Esophagus (tissue), 2 donors: ENCODE results near the gene IFRD1. TPM values are rescaled to one million over a fixed set of nuclear protein-coding genes. Genes with fewer than 3 reads are reported as not detected.

Experiments
- H3K27ac ChIP-seq, 2 donors: one replicate each; pipeline ENCODE4 v1.5.1; 2013; ENCODE audit warnings: low read depth in 2 of 2, mild to moderate bottlenecking in 2 of 2, inconsistent platforms in 1 of 2, low read length in 1 of 2, moderate library complexity in 1 of 2
- H3K27me3 ChIP-seq, 2 donors: one replicate each; pipeline ENCODE4 v1.6.1; 2013; ENCODE audit warnings: low read length in 2 of 2, control low read depth in 1 of 2, mild to moderate bottlenecking in 1 of 2; ENCODE audit not compliant: insufficient read depth in 2 of 2, control insufficient read depth in 1 of 2
- H3K36me3 ChIP-seq, 2 donors: one replicate each; pipeline ENCODE4 v1.6.1; 2013; ENCODE audit warnings: low read length in 1 of 2; ENCODE audit not compliant: control insufficient read depth in 2 of 2, insufficient read depth in 2 of 2
- H3K4me1 ChIP-seq, 2 donors: one replicate each; pipeline ENCODE4 v1.6.1; 2013; ENCODE audit warnings: low read length in 1 of 2; ENCODE audit not compliant: control insufficient read depth in 2 of 2, insufficient read depth in 2 of 2
- H3K4me3 ChIP-seq, 2 donors: one replicate each; pipeline ENCODE4 v1.5.1; 2013; ENCODE audit warnings: low read length in 2 of 2, mild to moderate bottlenecking in 2 of 2, low read depth in 1 of 2, moderate library complexity in 1 of 2
- H3K9me3 ChIP-seq, 2 donors: one replicate each; pipeline ENCODE4 v1.6.1; 2013; ENCODE audit warnings: mild to moderate bottlenecking in 2 of 2, low read depth in 1 of 2, low read length in 1 of 2, moderate library complexity in 1 of 2; ENCODE audit not compliant: control insufficient read depth in 2 of 2, insufficient read depth in 1 of 2
- WGBS, 2 donors: extraction: QIAGEN DNeasy Blood & Tissue Kit; methylation state at CpG; one replicate each; pipeline ENCODE4 v1.1.7; 2013; 5-methylcytosine and 5-hydroxymethylcytosine counted together
- polyA plus RNA-seq, 2 donors: library from polyadenylated mRNA; stranded (reverse); fragments of 200-250 nt; gene quantifications; one replicate each; pipeline ENCODE4 v1.2.3, GENCODE V29; 2013
- donor health status: healthy with polysubstance abuse.
- donor health status: Bipolar disorder and iron deficiency.

IFRD1 gene
- polyA plus RNA-seq, 2 donors, result 25.1 to 33.3 TPM

DNA sequence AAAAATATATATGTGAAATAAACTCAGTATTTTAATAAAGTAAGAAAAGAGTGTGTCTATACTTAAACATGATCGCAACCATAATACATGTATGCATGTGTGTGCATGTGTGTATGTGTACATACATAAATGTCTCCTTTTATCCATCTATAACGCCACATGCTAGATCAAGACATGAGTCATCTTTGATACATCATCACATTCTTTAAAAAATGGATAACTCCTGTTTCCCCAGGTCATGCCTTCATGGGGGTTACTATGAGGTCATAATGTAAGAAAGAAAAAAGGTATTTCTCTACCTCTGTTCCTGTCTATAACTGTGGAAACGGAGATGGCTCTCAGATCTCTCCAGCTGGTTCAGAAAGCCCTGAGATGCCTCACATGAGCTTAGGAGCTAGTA is 71.7 kb downstream of the IFRD1 start:
- WGBS, 2 donors, result 80 to 82% methylated on average over 3 of the region's 3 CpGs
- Histone ChIP-seq H3K36me3 (no peaks in the 10 kb centered on the region), H3K27me3 (no peaks in the 10 kb centered on the region), H3K27ac (no peak overlapping the region), H3K4me3 (no peak overlapping the region), H3K4me1 (no peaks in the 10 kb centered on the region), H3K9me3 (no peaks in the 10 kb centered on the region)

DNA sequence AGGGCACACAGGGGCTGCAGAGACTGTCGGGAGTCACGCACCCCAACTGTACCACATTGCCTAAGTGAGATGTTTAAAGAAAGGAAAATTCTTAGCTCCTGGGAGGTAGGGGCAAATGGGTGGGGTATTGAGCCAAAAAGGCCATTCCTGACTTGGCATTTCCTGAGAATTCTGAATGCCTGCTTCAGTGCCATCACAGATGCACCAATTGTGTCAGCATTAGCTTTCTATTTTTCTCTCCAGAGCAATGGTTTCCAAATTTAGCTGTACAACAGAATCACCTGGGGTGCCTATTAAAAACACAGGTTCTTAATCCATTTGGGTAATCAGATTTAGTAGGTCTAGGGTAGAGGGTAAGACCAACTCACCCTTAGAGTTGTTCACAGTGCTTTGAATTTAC is 73.6 kb downstream of the IFRD1 start:
- no peak overlapping the region for H3K27ac ChIP-seq
- H3K36me3 ChIP-seq, result no peaks in the 10 kb centered on the region
- 85 to 93% methylated on average over 2 of the region's 2 CpGs for WGBS, 2 donors
- no peaks in the 10 kb centered on the region for H3K4me1 ChIP-seq
- H3K4me3 ChIP-seq, result no peak overlapping the region
- no peaks in the 10 kb centered on the region for H3K27me3 ChIP-seq
- no peaks in the 10 kb centered on the region for H3K9me3 ChIP-seq

Other genes starting within 250 kb of the IFRD1 start
- 1 to 10 TPM; 1.8 to 2.9 TPM for gene DOCK4, start 244.1 kb upstream of the IFRD1 start, polyA plus RNA-seq
- gene ZNF277, start 243.8 kb upstream of the IFRD1 start, polyA plus RNA-seq, result 10 to 100 TPM; 10.3 to 14.5 TPM
- gene LSMEM1, start 30.5 kb downstream of the IFRD1 start, polyA plus RNA-seq, result 1 to 10 TPM in 1 of 2 donors, under 1 TPM in 1; 0.67 to 4.1 TPM